Epithelial cell of proximal tubule (primary cell): Measurements from ENCODE around the gene ADAP2. TPM values are rescaled to one million over a fixed set of nuclear protein-coding genes. Genes with fewer than 3 reads are reported as not detected.
"Not testable (repeated sequence)": the region's sequence is repeated elsewhere in the genome, so short reads cannot be mapped to it uniquely, and the experiment has no call there.

ENCODE experiments used
- DNase-seq: peaks from one replicate; pipeline ENCODE4 v3.0.0-alpha.2; 2011; ENCODE audit warnings: low read depth
- H3K4me3 ChIP-seq: 2 replicates; pipeline ENCODE4 v1.5.1; 2011; ENCODE audit warnings: low read depth, mild to moderate bottlenecking, low read length
- total RNA-seq: library from RNA; depleted of rRNA; stranded (reverse); fragments of >200 nt; gene quantifications from 2 replicates; pipeline ENCODE4 v1.2.3, GENCODE V29; 2015
- TF ChIP-seq, protein P1 (sequence below): conservative IDR thresholded peaks from 2 replicates; pipeline ENCODE4 v1.5.1; 2012; ENCODE audit warnings: low read depth, mild to moderate bottlenecking, low read length

The ADAP2 gene
- total RNA-seq, 1 donor from 2014 or later = 5.1 TPM

- no peak overlapping the region for H3K4me3 ChIP-seq
- no peak for DNase-seq
These were observed 12.9 kb upstream of the ADAP2 start for GRCh38 chr17:30908717-30909420.

GRCh38 chr17:30910151-30910550, 11.6 kb upstream of the ADAP2 start:
- not testable (repeated sequence) for DNase-seq

More at GRCh38 chr17:30908717-30909420, 12.9 kb upstream of the ADAP2 start:
- TF ChIP-seq, protein P1, sequence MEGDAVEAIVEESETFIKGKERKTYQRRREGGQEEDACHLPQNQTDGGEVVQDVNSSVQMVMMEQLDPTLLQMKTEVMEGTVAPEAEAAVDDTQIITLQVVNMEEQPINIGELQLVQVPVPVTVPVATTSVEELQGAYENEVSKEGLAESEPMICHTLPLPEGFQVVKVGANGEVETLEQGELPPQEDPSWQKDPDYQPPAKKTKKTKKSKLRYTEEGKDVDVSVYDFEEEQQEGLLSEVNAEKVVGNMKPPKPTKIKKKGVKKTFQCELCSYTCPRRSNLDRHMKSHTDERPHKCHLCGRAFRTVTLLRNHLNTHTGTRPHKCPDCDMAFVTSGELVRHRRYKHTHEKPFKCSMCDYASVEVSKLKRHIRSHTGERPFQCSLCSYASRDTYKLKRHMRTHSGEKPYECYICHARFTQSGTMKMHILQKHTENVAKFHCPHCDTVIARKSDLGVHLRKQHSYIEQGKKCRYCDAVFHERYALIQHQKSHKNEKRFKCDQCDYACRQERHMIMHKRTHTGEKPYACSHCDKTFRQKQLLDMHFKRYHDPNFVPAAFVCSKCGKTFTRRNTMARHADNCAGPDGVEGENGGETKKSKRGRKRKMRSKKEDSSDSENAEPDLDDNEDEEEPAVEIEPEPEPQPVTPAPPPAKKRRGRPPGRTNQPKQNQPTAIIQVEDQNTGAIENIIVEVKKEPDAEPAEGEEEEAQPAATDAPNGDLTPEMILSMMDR = no peak

GRCh38 chr17:30913955-30914354, 7.8 kb upstream of the ADAP2 start:
- no peak overlapping the region for H3K4me3 ChIP-seq
- no peak for DNase-seq

More at GRCh38 chr17:30910151-30910550, 11.6 kb upstream of the ADAP2 start:
- H3K4me3 ChIP-seq = not testable (repeated sequence)

DNA sequence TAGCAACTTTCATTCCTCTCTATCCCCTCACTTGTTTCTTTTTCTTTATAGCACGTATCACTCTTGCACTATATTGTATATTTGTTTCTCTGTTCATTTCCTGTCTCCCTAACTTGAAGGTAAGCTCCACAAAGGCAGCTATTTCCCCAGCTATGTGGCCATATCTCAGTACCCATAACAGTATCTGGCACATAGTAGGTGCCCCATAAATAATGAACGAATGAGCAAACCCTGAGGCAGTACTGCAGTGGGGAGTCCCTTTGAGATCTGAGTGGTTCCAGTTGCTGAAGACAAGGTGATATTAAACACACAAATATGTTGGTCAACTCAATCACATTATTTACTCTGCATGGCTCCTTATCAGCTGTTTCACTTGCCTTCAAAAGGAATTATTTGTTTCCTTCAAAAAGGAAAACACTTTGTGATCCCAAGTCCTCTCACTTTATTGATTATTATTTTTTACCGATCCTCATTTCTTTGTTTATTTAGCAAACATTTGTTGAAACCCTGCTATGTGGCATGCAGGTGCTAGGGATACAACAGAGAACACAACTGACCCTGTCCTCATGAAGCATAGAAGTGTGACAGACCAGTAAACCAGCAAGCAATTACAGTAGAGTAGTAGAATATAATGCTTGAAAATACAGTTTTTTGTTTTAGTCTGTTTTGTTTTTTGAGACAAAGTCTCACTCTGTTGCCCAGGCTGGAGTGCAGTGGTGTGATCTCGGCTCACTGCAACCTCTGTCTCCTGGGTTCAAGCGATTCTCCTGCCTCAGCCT, 5.7 kb upstream of the ADAP2 start:
- H3K4me3 ChIP-seq = no peak overlapping the region
- TF ChIP-seq, protein P1 = no peak
- DNase-seq = no peak

More at GRCh38 chr17:30913955-30914354, 7.8 kb upstream of the ADAP2 start:
- TF ChIP-seq, protein P1 = no peak

- H3K4me3 ChIP-seq = no peak overlapping the region
- TF ChIP-seq, protein P1 = no peak
These were observed 4.7 kb upstream of the ADAP2 start for GRCh38 chr17:30917050-30917449.

DNA sequence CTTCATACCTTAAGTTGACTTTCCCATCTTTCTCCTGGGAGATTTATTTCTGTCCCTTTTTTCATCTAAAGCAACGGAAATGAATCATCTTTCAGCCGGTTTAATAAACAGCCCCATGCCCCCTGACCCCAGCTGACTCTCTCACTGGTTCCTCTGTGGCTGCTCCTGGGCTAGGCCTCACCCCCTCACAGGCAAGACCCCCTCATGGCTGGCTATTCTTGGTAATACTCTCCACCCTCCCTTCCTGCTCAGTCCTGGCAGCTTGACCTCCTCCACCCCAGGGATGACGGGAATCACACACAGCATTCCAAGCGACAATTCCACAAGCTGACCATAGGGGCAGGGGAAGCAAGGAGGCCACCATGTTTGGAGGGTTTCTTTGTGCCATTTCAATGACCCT, 1.5 kb upstream of the ADAP2 start:
- DNase-seq = no peak
- TF ChIP-seq, protein P1 = no peak
- H3K4me3 ChIP-seq = no peak overlapping the region

More at GRCh38 chr17:30917050-30917449, 4.7 kb upstream of the ADAP2 start:
- DNase-seq = no peak

- TF ChIP-seq, protein P1 = no peak
- no peak overlapping the region for H3K4me3 ChIP-seq
- no peak for DNase-seq
These were observed 832 bp upstream of the ADAP2 start for GRCh38 chr17:30920683-30921543.
